Uterus (tissue), 2 donors: ENCODE results near the gene DNAH10.
"Not testable (repeated sequence)": the region's sequence is repeated elsewhere in the genome, so short reads cannot be mapped to it uniquely, and the experiment has no call there.

Source experiments
- POLR2A ChIP-seq, 2 donors: fragments of 450-650 bp; IDR thresholded peaks; one replicate each; pipeline ENCODE4 v1.6.1; 2016; ENCODE audit warnings: antibody characterized with exemption in 2 of 2, mild to moderate bottlenecking in 1 of 2, moderate library complexity in 1 of 2
- TF ChIP-seq, protein P1 (sequence below), 4 experiments: fragments of 200-600 bp in 2 of 4; fragments of 450-650 bp in 2 of 4; sonication (generic) in 2 of 4; IDR thresholded peaks; one replicate each; pipeline ENCODE4 v1.5.1; 2016 to 2019; ENCODE audit warnings: antibody characterized with exemption in 4 of 4, mild to moderate bottlenecking in 2 of 4, moderate library complexity in 1 of 4

GRCh38 chr12:123947531-123947930, 185.4 kb downstream of the DNAH10 start:
- TF ChIP-seq, protein P1, sequence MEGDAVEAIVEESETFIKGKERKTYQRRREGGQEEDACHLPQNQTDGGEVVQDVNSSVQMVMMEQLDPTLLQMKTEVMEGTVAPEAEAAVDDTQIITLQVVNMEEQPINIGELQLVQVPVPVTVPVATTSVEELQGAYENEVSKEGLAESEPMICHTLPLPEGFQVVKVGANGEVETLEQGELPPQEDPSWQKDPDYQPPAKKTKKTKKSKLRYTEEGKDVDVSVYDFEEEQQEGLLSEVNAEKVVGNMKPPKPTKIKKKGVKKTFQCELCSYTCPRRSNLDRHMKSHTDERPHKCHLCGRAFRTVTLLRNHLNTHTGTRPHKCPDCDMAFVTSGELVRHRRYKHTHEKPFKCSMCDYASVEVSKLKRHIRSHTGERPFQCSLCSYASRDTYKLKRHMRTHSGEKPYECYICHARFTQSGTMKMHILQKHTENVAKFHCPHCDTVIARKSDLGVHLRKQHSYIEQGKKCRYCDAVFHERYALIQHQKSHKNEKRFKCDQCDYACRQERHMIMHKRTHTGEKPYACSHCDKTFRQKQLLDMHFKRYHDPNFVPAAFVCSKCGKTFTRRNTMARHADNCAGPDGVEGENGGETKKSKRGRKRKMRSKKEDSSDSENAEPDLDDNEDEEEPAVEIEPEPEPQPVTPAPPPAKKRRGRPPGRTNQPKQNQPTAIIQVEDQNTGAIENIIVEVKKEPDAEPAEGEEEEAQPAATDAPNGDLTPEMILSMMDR (IDR thresholded peaks at IDR 0.05), result not testable (repeated sequence)
- TF ChIP-seq POLR2A (IDR thresholded peaks at IDR 0.05), result not testable (repeated sequence)
